ENCODE measurements around the gene PLA2G7. TPM values are rescaled to one million over a fixed set of nuclear protein-coding genes. Genes with fewer than 3 reads are reported as not detected.

The PLA2G7 gene
- total and polyA plus RNA-seq, 2 of the 4 experiments (the other 2 are of a cell fraction), result not detected

DNA sequence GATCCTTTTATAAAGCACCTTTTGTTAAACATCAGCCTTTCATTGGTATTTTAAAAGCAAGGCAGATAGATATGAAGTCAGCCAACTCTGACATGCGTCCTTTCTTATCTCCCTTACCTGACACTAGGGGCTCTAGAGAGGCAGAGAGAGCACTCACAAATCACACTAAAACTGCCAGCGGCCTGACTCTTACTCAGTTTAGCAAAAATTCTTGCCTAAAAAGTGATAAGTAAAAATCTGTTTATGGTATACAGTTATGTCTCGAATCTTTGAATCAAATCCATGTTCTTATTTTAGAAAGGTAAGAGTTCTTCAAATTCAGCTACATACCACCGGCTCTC, 57.9 kb downstream of the PLA2G7 start:
- no peak overlapping the region for H3K18ac ChIP-seq (ENCODE audit: low read depth, low read length)
- no peak overlapping the region for H2AFZ ChIP-seq (replicated peaks; ENCODE audit: low read length, poor library complexity)
- H3K36me3 ChIP-seq (ENCODE audit: control insufficient read depth, insufficient read depth, low read length), result no peaks in the 10 kb centered on the region
- no peaks in the 10 kb centered on the region for H3K9me3 ChIP-seq (ENCODE audit: control insufficient read depth, insufficient read depth, low read length)
- H2BK120ac ChIP-seq (ENCODE audit: low read depth, low read length), result no peak overlapping the region
- H2BK15ac ChIP-seq (ENCODE audit: low read depth, low read length), result no peak overlapping the region
- no peaks in the 10 kb centered on the region for H3K9me1 ChIP-seq (ENCODE audit: insufficient read depth, low read length)
- dilution Hi-C loops (cut with HindIII; ENCODE audit: low sequenced_read_pairs, unreplicated experiment), result no loop called here
- H3K56ac ChIP-seq (ENCODE audit: extremely low read depth, insufficient read depth, low read length), result no peak overlapping the region
- TF ChIP-seq MAFK (IDR thresholded peaks at IDR 0.05; ENCODE audit: low read depth, low read length), result no peak
- no peak for TF ChIP-seq NFE2L2 (IDR thresholded peaks at IDR 0.05; ENCODE audit: low read depth, low read length)
- no peak for TF ChIP-seq RCOR1 (IDR thresholded peaks at IDR 0.05; ENCODE audit: insufficient replicate concordance, low read length)
- TF ChIP-seq, protein P1, sequence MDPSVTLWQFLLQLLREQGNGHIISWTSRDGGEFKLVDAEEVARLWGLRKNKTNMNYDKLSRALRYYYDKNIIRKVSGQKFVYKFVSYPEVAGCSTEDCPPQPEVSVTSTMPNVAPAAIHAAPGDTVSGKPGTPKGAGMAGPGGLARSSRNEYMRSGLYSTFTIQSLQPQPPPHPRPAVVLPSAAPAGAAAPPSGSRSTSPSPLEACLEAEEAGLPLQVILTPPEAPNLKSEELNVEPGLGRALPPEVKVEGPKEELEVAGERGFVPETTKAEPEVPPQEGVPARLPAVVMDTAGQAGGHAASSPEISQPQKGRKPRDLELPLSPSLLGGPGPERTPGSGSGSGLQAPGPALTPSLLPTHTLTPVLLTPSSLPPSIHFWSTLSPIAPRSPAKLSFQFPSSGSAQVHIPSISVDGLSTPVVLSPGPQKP (IDR thresholded peaks at IDR 0.05; ENCODE audit: borderline replicate concordance, low read depth, low read length), result no peak
- TF ChIP-seq, protein P2, sequence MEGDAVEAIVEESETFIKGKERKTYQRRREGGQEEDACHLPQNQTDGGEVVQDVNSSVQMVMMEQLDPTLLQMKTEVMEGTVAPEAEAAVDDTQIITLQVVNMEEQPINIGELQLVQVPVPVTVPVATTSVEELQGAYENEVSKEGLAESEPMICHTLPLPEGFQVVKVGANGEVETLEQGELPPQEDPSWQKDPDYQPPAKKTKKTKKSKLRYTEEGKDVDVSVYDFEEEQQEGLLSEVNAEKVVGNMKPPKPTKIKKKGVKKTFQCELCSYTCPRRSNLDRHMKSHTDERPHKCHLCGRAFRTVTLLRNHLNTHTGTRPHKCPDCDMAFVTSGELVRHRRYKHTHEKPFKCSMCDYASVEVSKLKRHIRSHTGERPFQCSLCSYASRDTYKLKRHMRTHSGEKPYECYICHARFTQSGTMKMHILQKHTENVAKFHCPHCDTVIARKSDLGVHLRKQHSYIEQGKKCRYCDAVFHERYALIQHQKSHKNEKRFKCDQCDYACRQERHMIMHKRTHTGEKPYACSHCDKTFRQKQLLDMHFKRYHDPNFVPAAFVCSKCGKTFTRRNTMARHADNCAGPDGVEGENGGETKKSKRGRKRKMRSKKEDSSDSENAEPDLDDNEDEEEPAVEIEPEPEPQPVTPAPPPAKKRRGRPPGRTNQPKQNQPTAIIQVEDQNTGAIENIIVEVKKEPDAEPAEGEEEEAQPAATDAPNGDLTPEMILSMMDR (conservative IDR thresholded peaks at IDR 0.05; ENCODE audit: low read depth, low read length), result 0 out of 2 replicates have a peak, but pooled peaks have one; percentile 4
- no peak for TF ChIP-seq FOS (IDR thresholded peaks at IDR 0.05; ENCODE audit: low read depth, low read length)
- H2BK5ac ChIP-seq (ENCODE audit: low read depth, low read length, poor library complexity, severe bottlenecking), result no peak overlapping the region
- H2AK5ac ChIP-seq (ENCODE audit: low read depth, low read length), result no peak overlapping the region
- no peak overlapping the region for H3K4me3 ChIP-seq (ENCODE audit: insufficient read depth, low read depth, low read length)
- no peak for DNase-seq
- H3K27me3 ChIP-seq (ENCODE audit: control insufficient read depth, insufficient read depth, low read length), result no peaks in the 10 kb centered on the region
- H4K8ac ChIP-seq (ENCODE audit: low read depth in 2 of 2, low read length in 2 of 2), result no peak overlapping the region
- no peaks in the 10 kb centered on the region for H3K79me1 ChIP-seq (ENCODE audit: low read depth in 1 of 2, low read length in 2 of 2)
- ChIA-PET POLR2A (ENCODE audit: unreplicated experiment) (no interaction called here), CTCF (interaction anchor here (1.6 kb wide), 1 partner anchor 13 kb away, joined by 6 read pairs; no protein-coding TSS in a partner anchor)
- no peak overlapping the region for H3K4ac ChIP-seq (ENCODE audit: low read depth, low read length)
- no peak overlapping the region for H4K5ac ChIP-seq (ENCODE audit: low read depth, low read length)
- BruUV-seq (replicated peaks), result no TSS peak
- intact Hi-C loops (cut with micrococcal nuclease), result no loop called here
- no peak overlapping the region for H2BK20ac ChIP-seq (ENCODE audit: low read depth, low read length)
- no peak for ATAC-seq (ENCODE audit: low read depth)
- no CpG with 5 or more reads among the region's 4 CpGs for WGBS, 2 experiments (ENCODE audit: extremely low coverage in 2 of 2, insufficient read length in 1 of 2)
- in situ Hi-C loops (cut with MboI; ENCODE audit: low sequenced_read_pairs), result no loop called here
- H4K91ac ChIP-seq (ENCODE audit: insufficient read depth, low read depth, low read length), result no peak overlapping the region
- H3K4me1 ChIP-seq (ENCODE audit: control insufficient read depth, insufficient read depth, low read length), result no peaks in the 10 kb centered on the region
- no peak overlapping the region for H2AK9ac ChIP-seq (replicated peaks; ENCODE audit: low read depth, low read length, poor library complexity)
- H3K9ac ChIP-seq (ENCODE audit: low read depth, low read length), result no peak overlapping the region
- H3K14ac ChIP-seq (replicated peaks; ENCODE audit: low read depth, low read length), result no peak overlapping the region
- H4K20me1 ChIP-seq (ENCODE audit: insufficient read depth, low read length), result no peaks in the 10 kb centered on the region
- no peak overlapping the region for H3K4me2 ChIP-seq (ENCODE audit: low read depth, low read length)
- no peak overlapping the region for H3K23ac ChIP-seq (ENCODE audit: low read depth, low read length)
- no peak overlapping the region for H3K27ac ChIP-seq (ENCODE audit: insufficient read depth, low read length)

All from IMR-90 (cell line).